ENCODE data around the gene FAM149B1. TPM values are rescaled to one million over a fixed set of nuclear protein-coding genes. Genes with fewer than 3 reads are reported as not detected.

FAM149B1 gene
- 23.5 TPM for total RNA-seq
- long read RNA-seq, full-length matches to known transcripts, result 2 of 10 reads
- long read RNA-seq, partial matches to known transcripts, result 0 of 10 reads
- long read RNA-seq, other reads (novel, unspliced or antisense), result 8 of 10 reads

DNA sequence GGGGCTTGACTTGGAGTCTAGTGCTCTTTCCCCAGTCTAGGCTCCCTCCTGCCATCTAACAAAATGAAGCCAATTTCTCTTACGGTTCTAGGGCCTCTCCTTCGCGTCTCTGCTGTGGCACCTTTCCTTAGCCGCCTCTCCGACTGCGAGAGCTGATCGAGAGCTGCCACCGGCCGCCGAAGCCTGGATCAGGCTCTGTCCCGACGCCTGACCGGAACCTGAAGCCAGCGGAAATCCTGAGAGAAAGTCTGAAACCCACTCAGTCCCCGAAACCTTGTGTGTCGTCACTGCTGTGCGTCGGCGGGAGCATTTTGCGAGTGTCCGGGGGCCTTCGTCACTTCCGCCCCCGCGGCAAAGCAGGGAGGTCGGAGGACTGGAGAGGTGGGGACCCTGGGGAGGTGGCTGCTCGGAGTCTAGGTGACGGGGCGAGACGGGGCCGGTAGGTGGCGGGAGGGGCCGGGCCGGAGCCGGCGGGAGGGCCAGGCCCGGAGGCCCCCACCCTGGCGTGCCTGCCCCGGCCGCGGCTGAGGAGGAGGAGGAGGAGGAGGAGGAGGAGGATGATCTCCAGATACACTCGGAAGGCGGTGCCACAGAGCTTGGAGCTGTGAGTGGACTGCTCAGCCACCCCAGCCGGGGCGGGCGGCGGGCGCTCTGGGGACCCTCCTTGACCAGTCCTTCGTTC, at the start of gene FAM149B1, which contains the start of gene ECD:
TSS of gene FAM149B1 (plus strand) at position 337 of the 682 bp plus-strand sequence. CDS start at position 558, 221 bp downstream.
TSS of gene ECD (minus strand) at position 226 of the 682 bp plus-strand sequence. CDS start 4,071 bp downstream, outside the sequence.
- intact Hi-C loops (cut with DNase I), result no loop called here

DNA sequence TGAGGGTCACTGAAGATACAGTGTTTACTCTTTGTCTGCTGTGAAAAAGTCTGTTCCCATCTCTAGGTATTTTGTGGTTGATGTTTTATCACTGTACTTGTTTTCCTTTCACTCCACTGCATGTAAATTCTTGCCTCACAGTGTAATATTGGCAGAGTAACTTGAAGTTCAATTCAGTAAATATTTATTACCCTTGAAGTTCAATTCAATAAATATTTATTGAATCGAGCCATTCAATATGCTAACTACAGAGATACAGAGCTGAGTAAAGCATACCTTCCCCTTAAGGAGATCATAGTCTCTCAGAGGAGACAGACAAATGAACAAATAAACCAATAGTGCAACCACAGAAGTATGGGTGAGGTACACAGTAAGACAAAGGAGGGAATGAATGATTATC, 48.5 kb upstream of the FAM149B1 start:
- no peak overlapping the region for H3K4me3 ChIP-seq
- no peak for DNase-seq
- TF ChIP-seq, protein P1, sequence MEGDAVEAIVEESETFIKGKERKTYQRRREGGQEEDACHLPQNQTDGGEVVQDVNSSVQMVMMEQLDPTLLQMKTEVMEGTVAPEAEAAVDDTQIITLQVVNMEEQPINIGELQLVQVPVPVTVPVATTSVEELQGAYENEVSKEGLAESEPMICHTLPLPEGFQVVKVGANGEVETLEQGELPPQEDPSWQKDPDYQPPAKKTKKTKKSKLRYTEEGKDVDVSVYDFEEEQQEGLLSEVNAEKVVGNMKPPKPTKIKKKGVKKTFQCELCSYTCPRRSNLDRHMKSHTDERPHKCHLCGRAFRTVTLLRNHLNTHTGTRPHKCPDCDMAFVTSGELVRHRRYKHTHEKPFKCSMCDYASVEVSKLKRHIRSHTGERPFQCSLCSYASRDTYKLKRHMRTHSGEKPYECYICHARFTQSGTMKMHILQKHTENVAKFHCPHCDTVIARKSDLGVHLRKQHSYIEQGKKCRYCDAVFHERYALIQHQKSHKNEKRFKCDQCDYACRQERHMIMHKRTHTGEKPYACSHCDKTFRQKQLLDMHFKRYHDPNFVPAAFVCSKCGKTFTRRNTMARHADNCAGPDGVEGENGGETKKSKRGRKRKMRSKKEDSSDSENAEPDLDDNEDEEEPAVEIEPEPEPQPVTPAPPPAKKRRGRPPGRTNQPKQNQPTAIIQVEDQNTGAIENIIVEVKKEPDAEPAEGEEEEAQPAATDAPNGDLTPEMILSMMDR (IDR thresholded peaks at IDR 0.05), result no peak
- intact Hi-C loops (cut with DNase I), result no loop called here
- no peak overlapping the region for H3K27ac ChIP-seq
- H3K4me1 ChIP-seq, result no peaks in the 10 kb centered on the region
- peaks cover 42% of the 10 kb centered on the region for H3K36me3 ChIP-seq
- ATAC-seq, result no peak
- no peaks in the 10 kb centered on the region for H3K9me3 ChIP-seq
- no peaks in the 10 kb centered on the region for H3K27me3 ChIP-seq (ENCODE audit: low read depth)

More for the DNA sequence above, at the start of gene FAM149B1, which contains the start of gene ECD:
- TF ChIP-seq, protein P1 (IDR thresholded peaks at IDR 0.05), result peak; percentile 11
- H3K4me1 ChIP-seq, result peaks cover 53% of the 10 kb centered on the region
- H3K27me3 ChIP-seq (ENCODE audit: low read depth), result no peaks in the 10 kb centered on the region
- H3K9me3 ChIP-seq, result no peaks in the 10 kb centered on the region
- peak within 1 kb of the TSS; percentile 99 for H3K27ac ChIP-seq
- H3K36me3 ChIP-seq, result peaks cover 23% of the 10 kb centered on the region
- ATAC-seq (peak; percentile 98 to 99), DNase-seq (peak; percentile 96)
- H3K4me3 ChIP-seq, result peak within 1 kb of the TSS; percentile 92

DNA sequence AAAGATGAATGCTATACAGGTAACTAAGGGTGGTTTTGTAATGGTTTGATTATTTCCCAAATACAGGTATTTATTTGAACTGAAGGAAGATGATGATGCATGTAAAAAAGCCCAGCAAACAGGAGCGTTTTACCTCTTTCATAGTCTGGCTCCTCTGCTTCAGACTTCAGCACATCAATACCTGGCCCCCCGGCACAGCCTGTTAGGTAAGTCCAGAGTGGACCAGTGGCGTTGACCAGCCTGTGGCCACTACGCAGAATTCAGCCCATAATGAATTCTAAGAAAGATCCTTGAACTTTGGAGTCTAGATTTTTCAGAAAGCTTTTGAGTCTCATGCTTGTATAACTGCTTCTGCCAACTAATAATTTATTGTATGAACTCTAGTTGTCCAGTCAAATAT, 48.0 kb upstream of the FAM149B1 start:
- intact Hi-C loops (cut with DNase I), result no loop called here
- Histone ChIP-seq H3K9me3 (no peaks in the 10 kb centered on the region), H3K4me3 (no peak overlapping the region), H3K27me3 (ENCODE audit: low read depth) (no peaks in the 10 kb centered on the region), H3K27ac (no peak overlapping the region), H3K4me1 (no peaks in the 10 kb centered on the region), H3K36me3 (peaks cover 47% of the 10 kb centered on the region)
- ATAC-seq (no peak), DNase-seq (no peak)
- TF ChIP-seq, protein P1 (IDR thresholded peaks at IDR 0.05), result no peak

DNA sequence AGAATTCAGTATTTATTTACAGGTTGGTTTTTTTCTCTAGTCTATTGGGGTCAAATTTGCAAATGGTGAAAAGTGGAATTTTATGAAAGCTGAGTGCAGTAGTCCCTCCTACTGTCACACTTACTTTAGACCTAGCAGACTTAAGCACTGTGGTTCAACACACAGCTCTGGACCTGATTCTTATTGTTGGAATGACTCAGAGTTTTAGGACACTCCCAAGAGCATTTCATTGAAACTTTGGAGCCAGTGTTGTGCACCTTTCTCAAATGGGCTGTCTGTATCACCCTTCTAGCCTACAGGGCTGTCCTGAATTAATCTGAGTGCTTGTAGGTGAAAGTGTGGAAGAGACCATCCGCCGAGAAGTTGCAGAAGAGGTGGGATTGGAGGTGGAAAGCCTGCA, 41.6 kb upstream of the FAM149B1 start:
- Histone ChIP-seq H3K27ac (no peak overlapping the region), H3K4me1 (no peaks in the 10 kb centered on the region), H3K9me3 (no peaks in the 10 kb centered on the region), H3K27me3 (ENCODE audit: low read depth) (no peaks in the 10 kb centered on the region), H3K36me3 (peaks cover 88% of the 10 kb centered on the region), H3K4me3 (no peak overlapping the region)
- DNase-seq (no peak), ATAC-seq (no peak)
- intact Hi-C loops (cut with DNase I), result no loop called here
- TF ChIP-seq, protein P1 (IDR thresholded peaks at IDR 0.05), result no peak

DNA sequence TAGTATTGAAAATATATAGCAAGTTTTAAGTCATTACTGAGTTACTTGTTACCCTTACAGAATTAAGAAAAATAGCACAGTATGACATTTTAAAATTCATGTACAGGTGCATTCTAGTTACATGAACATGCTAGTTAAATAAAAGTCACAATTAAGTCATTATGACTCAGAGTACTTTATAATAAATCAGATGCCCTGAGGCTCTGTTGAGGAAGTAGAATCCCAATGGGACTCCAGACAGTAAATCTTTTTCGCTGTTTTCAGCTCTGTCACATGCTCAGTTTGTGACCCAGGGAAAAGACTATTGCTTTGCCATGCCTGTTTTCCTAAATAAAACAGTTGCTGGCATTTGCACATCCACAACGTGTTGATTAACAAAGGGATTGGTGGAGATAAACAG, 36.6 kb upstream of the FAM149B1 start:
- Histone ChIP-seq H3K4me1 (no peaks in the 10 kb centered on the region), H3K36me3 (peaks cover 100% of the 10 kb centered on the region), H3K27me3 (ENCODE audit: low read depth) (no peaks in the 10 kb centered on the region), H3K27ac (no peak overlapping the region), H3K9me3 (no peaks in the 10 kb centered on the region), H3K4me3 (no peak overlapping the region)
- DNase-seq (no peak), ATAC-seq (no peak)
- TF ChIP-seq, protein P1 (IDR thresholded peaks at IDR 0.05), result no peak
- intact Hi-C loops (cut with DNase I), result no loop called here
